ENCODE data around the gene LTB.

LTB gene

GRCh38 chr6:31626952-31627351 lies 44.7 kb upstream of the LTB start:
- no peak for DNase-seq (ENCODE audit: low read depth)
- H3K4me3 ChIP-seq (replicated peaks; ENCODE audit: low read depth, low read length), result no peak overlapping the region
- no peak for TF ChIP-seq CTCF (IDR thresholded peaks at IDR 0.05; ENCODE audit: low read length, missing control alignments)

GRCh38 chr6:31624070-31624469 lies 41.8 kb upstream of the LTB start:
- H3K4me3 ChIP-seq (replicated peaks; ENCODE audit: low read depth, low read length), result no peak overlapping the region
- no peak for TF ChIP-seq CTCF (IDR thresholded peaks at IDR 0.05; ENCODE audit: low read length, missing control alignments)
- no peak for DNase-seq (ENCODE audit: low read depth)

- no peak for TF ChIP-seq CTCF (IDR thresholded peaks at IDR 0.05; ENCODE audit: low read length, missing control alignments)
- peak overlapping the region; percentile 0 for H3K4me3 ChIP-seq (replicated peaks; ENCODE audit: low read depth, low read length)
- DNase-seq (ENCODE audit: low read depth), result no peak
These were observed 40.5 kb upstream of the LTB start for GRCh38 chr6:31622684-31623091.

- DNase-seq (ENCODE audit: low read depth), result no peak
- no peak for TF ChIP-seq CTCF (IDR thresholded peaks at IDR 0.05; ENCODE audit: low read length, missing control alignments)
- H3K4me3 ChIP-seq (replicated peaks; ENCODE audit: low read depth, low read length), result peak overlapping the region; percentile 92
These were observed 39.8 kb upstream of the LTB start for GRCh38 chr6:31621991-31622390.

- no peak for TF ChIP-seq CTCF (IDR thresholded peaks at IDR 0.05; ENCODE audit: low read length, missing control alignments)
- peak overlapping the region; percentile 92 for H3K4me3 ChIP-seq (replicated peaks; ENCODE audit: low read depth, low read length)
- no peak for DNase-seq (ENCODE audit: low read depth)
These were observed 39.2 kb upstream of the LTB start for GRCh38 chr6:31621320-31621939.

GRCh38 chr6:31620586-31621319 lies 38.5 kb upstream of the LTB start, which contains the start of gene PRRC2A:
TSS of gene PRRC2A (plus strand) at chr6:31620715. CDS start at chr6:31622790, 2,075 bp downstream.
- TF ChIP-seq CTCF (IDR thresholded peaks at IDR 0.05; ENCODE audit: low read length, missing control alignments), result no peak
- DNase-seq (ENCODE audit: low read depth), result peak; percentile 61

More at GRCh38 chr6:31620586-31621319, 38.5 kb upstream of the LTB start, which contains the start of gene PRRC2A:
- peak within 1 kb of the TSS; percentile 92 for H3K4me3 ChIP-seq (replicated peaks; ENCODE audit: low read depth, low read length)

Measured in fibroblast of pulmonary artery (primary cell).